Activated T-cell treated with anti-CD3 and anti-CD28 coated beads for 48 hours (primary cell): ENCODE data around the gene FHAD1.

Experiments used
- DNase-seq: peaks from one replicate; pipeline ENCODE4 v3.0.0-alpha.2; 2020; ENCODE audit warnings: low read depth

FHAD1 gene

DNA sequence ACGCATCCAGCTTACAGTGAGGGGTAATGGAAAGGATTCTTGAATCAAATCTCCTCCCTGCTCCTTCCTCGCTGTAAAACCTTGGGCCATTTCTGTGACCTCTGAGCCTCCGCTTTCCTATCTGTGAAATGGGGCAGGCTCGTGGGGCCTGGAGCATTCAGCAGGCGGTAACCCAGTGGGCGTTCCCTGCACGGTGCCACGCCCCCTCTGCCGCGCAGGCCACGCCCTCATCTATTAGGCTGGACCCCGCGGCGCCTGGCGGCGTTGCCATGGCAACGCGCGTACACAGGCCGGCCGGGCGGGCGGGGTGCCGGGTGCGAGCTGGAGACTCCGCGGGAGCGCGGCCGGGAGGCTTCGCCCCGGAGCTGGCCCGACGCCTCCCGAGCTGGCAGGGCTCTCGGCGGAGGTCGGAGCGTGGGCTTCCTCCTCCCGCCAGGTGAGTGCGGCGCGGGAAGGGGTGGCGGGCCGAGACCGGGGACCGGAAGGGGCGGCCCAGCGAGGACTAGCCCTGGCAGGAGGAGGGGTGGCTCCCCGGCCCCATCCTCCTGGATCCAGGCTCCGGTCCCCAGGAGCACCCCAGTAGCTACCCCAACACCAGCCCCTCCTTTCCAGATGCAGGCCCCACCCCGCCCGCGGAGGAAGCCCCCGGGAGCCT lies at the start of gene FHAD1:
FHAD1 (plus strand) TSS at position 264 of the 655 bp plus-strand sequence. CDS start 4,562 bp downstream, outside the sequence.
- peak; percentile 52 for DNase-seq

GRCh38 chr1:15197591-15198447 lies 49.2 kb upstream of the FHAD1 start:
- no peak for DNase-seq

- no peak for DNase-seq
Measured at GRCh38 chr1:15198684-15199083, 48.3 kb upstream of the FHAD1 start.

- DNase-seq = no peak
Measured at GRCh38 chr1:15201221-15201620, 45.8 kb upstream of the FHAD1 start.

DNA sequence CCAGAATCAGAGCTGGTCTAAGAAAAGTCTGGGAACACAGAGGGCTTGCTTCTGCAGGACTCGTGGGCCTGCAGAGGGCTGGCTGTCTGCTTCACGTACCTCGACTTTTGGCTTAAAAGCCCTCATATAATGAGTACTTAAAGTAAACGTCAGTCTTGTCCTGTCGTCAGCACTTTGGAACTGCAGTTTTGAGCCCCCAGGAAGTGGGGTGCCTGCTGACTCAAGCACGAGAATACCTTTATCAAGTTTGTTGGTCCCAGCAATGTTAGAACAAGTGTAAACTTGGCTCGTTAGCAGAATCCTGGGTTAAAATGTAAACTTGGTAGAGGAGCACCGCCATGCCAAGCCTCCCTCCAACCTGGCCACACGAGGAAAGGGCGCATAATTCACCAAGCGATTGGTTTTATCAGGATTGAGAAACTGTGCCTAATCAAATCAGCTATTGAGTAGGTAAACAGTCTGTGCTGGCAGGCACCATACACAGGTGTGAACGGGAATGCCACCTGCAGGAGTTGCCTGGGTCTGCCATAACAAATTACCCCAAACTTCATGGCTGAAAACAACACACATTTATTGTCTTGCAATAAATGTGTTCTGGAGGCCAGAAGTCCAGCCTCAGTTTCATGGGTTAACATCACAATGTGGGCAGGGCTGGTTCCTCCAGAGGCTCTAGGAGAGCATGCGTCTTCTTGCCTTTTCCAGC lies 45.0 kb upstream of the FHAD1 start:
- DNase-seq = no peak

- no peak for DNase-seq
Measured at GRCh38 chr1:15204931-15205330, 42.1 kb upstream of the FHAD1 start.

DNA sequence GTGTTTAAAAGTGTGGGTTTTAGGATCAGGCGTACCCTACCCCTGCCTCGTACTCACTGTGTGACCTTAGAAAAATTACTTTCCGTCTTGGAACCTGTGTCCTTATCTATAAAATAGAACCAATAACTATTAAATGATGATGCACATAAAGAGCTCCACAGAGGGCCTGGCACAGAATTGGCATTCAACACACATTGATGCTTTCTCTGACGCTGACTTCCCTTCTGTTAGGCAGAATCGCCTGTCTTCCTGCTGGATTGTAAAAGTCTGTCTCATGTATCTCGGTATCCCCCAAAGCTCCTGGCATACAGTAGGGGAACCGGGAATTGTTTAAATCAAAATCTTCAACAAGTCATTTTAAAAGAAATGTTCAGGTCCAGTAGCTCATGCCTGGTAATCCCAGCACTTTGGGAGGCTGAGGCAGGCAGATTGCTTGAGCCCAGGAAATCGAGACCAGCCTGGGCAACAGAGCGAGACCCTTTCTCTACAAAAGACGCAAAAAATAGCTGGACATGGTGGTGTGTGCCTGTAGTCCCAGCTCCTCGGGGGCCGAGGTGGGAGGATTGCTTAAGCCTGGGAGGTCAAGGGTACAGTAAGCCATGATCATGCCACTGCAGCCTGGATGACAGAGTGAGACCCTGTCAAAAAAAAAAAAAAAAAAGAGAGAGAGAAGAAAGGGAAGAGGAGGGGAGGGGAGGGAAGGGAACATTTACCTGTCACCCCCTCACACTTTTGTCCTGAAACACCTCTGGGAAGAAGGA lies 41.3 kb upstream of the FHAD1 start:
- DNase-seq = no peak

DNA sequence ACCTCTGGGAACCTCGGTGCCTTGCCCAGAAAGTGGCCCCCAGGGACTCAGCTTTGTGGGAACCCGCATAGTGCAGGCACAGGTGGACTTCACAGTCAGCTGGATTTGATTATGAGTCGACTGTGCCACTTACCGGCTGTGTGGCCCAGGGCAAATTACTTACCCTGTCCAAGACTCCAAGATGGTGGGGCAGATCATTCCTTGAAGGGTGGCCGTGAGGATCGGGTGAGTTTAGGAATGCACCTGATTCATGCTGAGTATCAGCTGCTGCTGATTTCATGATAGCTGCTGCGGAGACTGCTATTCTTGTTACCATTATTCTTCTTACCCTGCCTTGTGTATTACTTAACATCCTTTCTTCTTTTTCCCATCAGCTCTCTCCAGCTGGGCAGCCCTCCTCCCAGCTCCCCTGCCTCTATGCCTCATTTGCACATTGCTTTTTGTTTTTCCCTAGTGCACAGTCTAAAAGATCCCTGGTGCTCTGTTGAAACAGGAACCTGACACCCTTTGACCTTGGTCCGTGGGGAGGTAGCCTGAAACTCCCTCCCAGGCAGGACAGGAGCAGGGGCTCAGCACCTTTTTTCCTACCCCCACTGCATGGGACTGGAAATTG lies 40.5 kb upstream of the FHAD1 start:
- DNase-seq = no peak

- no peak for DNase-seq
Measured at GRCh38 chr1:15207031-15207828, 39.8 kb upstream of the FHAD1 start.

DNA sequence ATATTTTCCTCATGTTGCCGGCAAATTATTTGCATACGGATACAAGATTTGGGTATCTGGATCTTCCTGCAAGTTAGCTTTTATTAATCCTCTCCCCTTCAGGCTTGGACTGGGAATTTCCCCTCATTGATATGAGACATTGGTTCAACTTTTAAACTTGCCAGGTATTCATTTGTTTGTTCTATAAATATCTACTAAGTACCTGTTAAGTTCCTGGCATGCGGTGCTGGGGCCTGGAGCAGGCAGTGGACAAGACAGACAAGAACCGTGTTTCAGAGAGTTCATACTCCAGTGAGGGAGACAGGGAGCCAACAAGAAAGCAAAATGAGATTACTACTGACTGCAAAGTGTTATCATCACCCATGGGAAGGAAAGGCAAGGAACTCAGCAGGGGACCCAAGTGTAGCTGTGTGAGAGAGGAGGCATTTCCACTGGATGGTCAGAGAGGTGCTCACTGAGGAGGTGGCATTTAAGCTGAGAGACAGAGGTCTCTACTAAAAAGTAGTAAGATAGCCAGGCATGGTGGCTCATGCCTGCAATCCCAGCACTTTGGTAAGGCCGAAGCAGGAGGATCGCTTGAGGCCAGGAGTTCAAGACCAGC lies 39.1 kb upstream of the FHAD1 start:
- DNase-seq = no peak

GRCh38 chr1:15210651-15211375 lies 36.2 kb upstream of the FHAD1 start:
- DNase-seq = no peak

- no peak for DNase-seq
Measured at GRCh38 chr1:15211424-15211823, 35.6 kb upstream of the FHAD1 start.

DNA sequence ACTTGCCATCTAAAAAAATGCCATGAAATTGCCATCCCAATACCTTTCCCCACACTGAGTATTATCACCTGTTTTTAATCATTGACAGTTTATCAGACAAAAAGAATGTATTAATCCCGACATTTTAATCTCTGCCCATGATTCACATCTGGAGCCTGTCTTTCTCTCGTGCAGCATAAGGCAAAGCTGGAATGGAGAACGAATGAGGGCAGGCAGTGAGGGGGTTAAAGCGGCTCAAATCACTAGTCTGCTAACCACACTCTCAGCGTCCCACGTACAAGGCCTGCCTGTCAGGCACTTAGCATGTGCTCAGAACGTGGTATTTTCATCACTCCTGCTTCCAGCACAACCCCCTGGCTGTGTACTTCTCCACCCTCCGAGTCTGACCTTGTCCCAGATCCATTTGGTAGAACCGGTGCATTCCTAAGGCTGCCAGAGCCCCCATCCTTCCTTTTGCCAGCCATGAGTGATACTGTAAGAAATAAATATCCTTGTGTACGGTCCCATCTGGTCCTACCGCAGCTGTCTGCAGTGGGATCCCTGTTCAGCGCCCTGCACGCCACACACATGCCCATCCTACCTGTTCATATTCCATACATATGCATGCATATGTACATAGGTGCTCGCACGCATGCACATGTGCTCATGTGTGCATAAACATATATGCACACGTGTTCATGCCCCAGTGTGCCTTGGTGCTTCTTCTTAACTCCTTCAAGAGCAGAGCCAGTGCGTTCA lies 34.6 kb upstream of the FHAD1 start:
- DNase-seq = no peak

GRCh38 chr1:15212954-15213291 lies 34.1 kb upstream of the FHAD1 start:
- no peak for DNase-seq

DNA sequence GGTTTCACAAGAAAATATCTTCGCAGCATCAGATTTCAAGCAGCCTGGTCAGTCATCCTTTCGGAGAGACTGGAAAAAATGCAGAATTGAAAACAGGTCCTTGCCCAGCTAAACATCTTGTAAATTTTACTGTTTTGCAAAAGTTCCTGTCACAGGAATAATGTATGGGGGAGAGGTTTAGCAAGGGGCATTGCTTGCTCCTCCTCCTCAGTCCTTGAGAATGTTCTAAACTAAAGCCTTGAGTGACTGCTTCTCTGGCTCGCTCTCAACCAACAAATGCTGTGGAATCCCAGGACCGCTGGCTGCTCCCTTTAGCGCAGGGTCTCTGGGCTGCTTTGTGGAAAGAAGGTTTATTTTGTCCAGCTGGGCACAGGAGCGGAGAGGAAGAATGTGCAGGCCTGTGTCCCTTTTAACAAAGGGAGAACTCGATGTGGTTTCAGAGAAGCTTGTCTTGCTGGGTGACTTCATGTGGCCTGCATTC lies 33.6 kb upstream of the FHAD1 start:
- no peak for DNase-seq

- no peak for DNase-seq
Measured at GRCh38 chr1:15214527-15214926, 32.5 kb upstream of the FHAD1 start.

- no peak for DNase-seq
Measured at GRCh38 chr1:15215116-15215515, 31.9 kb upstream of the FHAD1 start.

- no peak for DNase-seq
Measured at GRCh38 chr1:15217654-15218053, 29.4 kb upstream of the FHAD1 start.
